HepG2 (cell line): ENCODE measurements around the gene B4GALT4. TPM values are rescaled to one million over a fixed set of nuclear protein-coding genes. Genes with fewer than 3 reads are reported as not detected.

Experiments
- ATAC-seq: fragments of 200-7000 bp; cut with Tn5 transposase; 3 replicates; pipeline ENCODE4 v1.9.1; 2020; ENCODE audit warnings: mild to moderate bottlenecking, moderate library complexity
- BruUV-seq: library from RNA; stranded (reverse); fragments of 400-500 nt; replicated peaks from 2 replicates; lab custom pipeline; 2021; lab: Mats Ljungman, UMichigan
- CTCF ChIA-PET: fragments of 300-600 bp; formaldehyde crosslinking; extraction: SDS; loops from one replicate; lab custom pipeline; 2021; ENCODE audit warnings: low total read pairs, inconsistent platforms, low intra/inter-chr PET ratio; lab: Yijun Ruan, JAX
- POLR2A ChIA-PET: fragments of 350-600 bp; sonication (Branson Sonifier 250); formaldehyde crosslinking; loops from one replicate; lab custom pipeline; 2020; ENCODE audit warnings: antibody characterized with exemption, inconsistent platforms; lab: Yijun Ruan, JAX
- DNase-seq: peaks from one replicate; pipeline ENCODE4 v3.0.0-alpha.2; 2015; ENCODE audit warnings: low spot score
- FAIRE-seq: peaks from 3 replicates; lab custom pipeline; 2011; peaks lifted over from hg19 to GRCh38; lab: Jason Lieb, UNC
- H2AFZ ChIP-seq: one replicate; pipeline ENCODE4 v1.6.1; 2011; ENCODE audit warnings: low read length, inconsistent platforms
- H3K27ac ChIP-seq: fragments of 300-600 bp; 3 replicates; pipeline ENCODE4 v1.8.0; 2011; ENCODE audit warnings: mixed run types, mild to moderate bottlenecking, mixed read lengths, low read length, inconsistent platforms; ENCODE audit not compliant: insufficient read depth; ENCODE audit errors: extremely low read length
- H3K27me3 ChIP-seq, 2 experiments: fragments of 200-600 bp in 1 of 2; 2 replicates in 1 of 2; 3 replicates in 1 of 2; pipeline versions ENCODE4 v1.6.0 to v1.8.0; 2011; ENCODE audit warnings: low read length in 2 of 2, mild to moderate bottlenecking in 2 of 2, moderate library complexity in 2 of 2, inconsistent platforms in 1 of 2; ENCODE audit not compliant: insufficient read depth in 2 of 2, control insufficient read depth in 1 of 2
- H3K36me3 ChIP-seq, 2 experiments: fragments of 200-600 bp in 1 of 2; replicated peaks in 1 of 2; 2 replicates in 1 of 2; 3 replicates in 1 of 2; pipeline versions ENCODE4 v1.5.1 to v1.8.0; 2011; ENCODE audit warnings: low read length in 2 of 2, inconsistent platforms in 1 of 2; ENCODE audit not compliant: insufficient read depth in 2 of 2, control insufficient read depth in 1 of 2
- H3K4me1 ChIP-seq: 2 replicates; pipeline ENCODE4 v1.5.1; 2012; ENCODE audit warnings: low read length, inconsistent platforms; ENCODE audit not compliant: insufficient read depth
- H3K4me2 ChIP-seq: 2 replicates; pipeline ENCODE4 v1.6.0; 2011; ENCODE audit warnings: low read depth, low read length, inconsistent platforms
- H3K4me3 ChIP-seq, 3 experiments: fragments of 200-600 bp in 1 of 3; sonication (generic), shearing (Covaris generic) in 1 of 3; replicated peaks in 1 of 3; 2 replicates each; pipeline ENCODE4 v1.5.1; 2011 to 2016; ENCODE audit warnings: low read length in 3 of 3, inconsistent platforms in 2 of 3, low read depth in 2 of 3, mild to moderate bottlenecking in 2 of 3, control low read depth in 1 of 3, mixed read lengths in 1 of 3; ENCODE audit not compliant: insufficient read depth in 1 of 3
- H3K79me2 ChIP-seq: one replicate; pipeline ENCODE4 v1.6.1; 2011; ENCODE audit warnings: low read length, inconsistent platforms; ENCODE audit not compliant: insufficient read depth
- H3K9ac ChIP-seq: 2 replicates; pipeline ENCODE4 v1.6.0; 2011; ENCODE audit warnings: mild to moderate bottlenecking, low read depth, low read length, inconsistent platforms; ENCODE audit not compliant: insufficient read depth
- H3K9me3 ChIP-seq: 2 replicates; pipeline ENCODE4 v1.5.1; 2012; ENCODE audit warnings: mild to moderate bottlenecking, low read length
- H4K20me1 ChIP-seq: 2 replicates; pipeline ENCODE4 v1.6.0; 2011; ENCODE audit warnings: inconsistent platforms, mild to moderate bottlenecking, low read length, moderate library complexity; ENCODE audit not compliant: insufficient read depth
- ARID2 ChIP-seq: sonication (generic); formaldehyde crosslinking; IDR thresholded peaks from 2 replicates; pipeline ENCODE4 v1.8.1; 2022; ENCODE audit warnings: mild to moderate bottlenecking, missing genetic modification reagents, borderline replicate concordance
- CC2D1A ChIP-seq: sonication (generic); formaldehyde crosslinking; IDR thresholded peaks from 2 replicates; pipeline ENCODE4 v1.8.1; 2023; ENCODE audit warnings: mild to moderate bottlenecking, missing genetic modification reagents
- RBM22 ChIP-seq: fragments of 200-400 bp; formaldehyde crosslinking; optimal IDR thresholded peaks from 2 replicates; pipeline ENCODE3; 2017; ENCODE audit warnings: mild to moderate bottlenecking, low read length, moderate library complexity
- ZC3H13 ChIP-seq: sonication (generic); formaldehyde crosslinking; IDR thresholded peaks from 2 replicates; pipeline ENCODE4 v1.8.1; 2023; ENCODE audit warnings: mild to moderate bottlenecking, missing genetic modification reagents, moderate library complexity
- ZC3H4 ChIP-seq: sonication (generic); formaldehyde crosslinking; IDR thresholded peaks from 2 replicates; pipeline ENCODE4 v1.4.0; 2020; ENCODE audit warnings: missing genetic modification reagents, borderline replicate concordance
- ZNF558 ChIP-seq: sonication (generic); formaldehyde crosslinking; IDR thresholded peaks from 2 replicates; pipeline ENCODE4 v1.9.0; 2022; ENCODE audit warnings: mild to moderate bottlenecking, missing genetic modification reagents, borderline replicate concordance
- ZNF629 ChIP-seq: sonication (generic); formaldehyde crosslinking; conservative IDR thresholded peaks from 2 replicates; pipeline ENCODE4 v1.5.0; 2020; ENCODE audit warnings: missing genetic modification reagents
- in situ Hi-C: cut with HindIII; loops from 2 replicates; pipeline ENCODE4 v1.10.0; 2017; ENCODE audit warnings: low pct_unique_long_range_greater_than_20kb; ENCODE audit not compliant: extremely low pct_ligation_motif_present
- intact Hi-C: fragments of 100-400 bp; cut with micrococcal nuclease; formaldehyde crosslinking; loops from one replicate; pipeline ENCODE4 v1.10.0; 2022; ENCODE audit not compliant: unreplicated experiment
- polyA plus RNA-seq, 8 experiments: library from polyadenylated mRNA; depleted of rRNA in 3 of 8; stranded (reverse) in 7 of 8; unstranded in 1 of 8; fragments of >200 nt; fragmentation: Illumina TruSeq in 4 of 8; extraction: Trizol in 4 of 8; gene quantifications; 2 replicates each; pipeline versions ENCODE4 v1.2.1 to v1.2.3, GENCODE V29; 2011 to 2016; ENCODE audit warnings: low read depth in 4 of 8, missing spikeins in 1 of 8, mixed read lengths in 1 of 8; ENCODE audit not compliant: insufficient read depth in 1 of 8
- total RNA-seq, 5 experiments: library from RNA; depleted of rRNA; stranded (reverse); fragments of >200 nt; fragmentation: Illumina TruSeq; extraction: Trizol; gene quantifications; 2 replicates each; pipeline ENCODE4 v1.2.3, GENCODE V29; 2016; ENCODE audit warnings: low read depth in 1 of 5
- TF ChIP-seq, protein P1 (sequence below): sonication (generic); formaldehyde crosslinking; IDR thresholded peaks from 2 replicates; pipeline ENCODE4 v1.5.1; 2020; ENCODE audit warnings: missing genetic modification reagents, mild to moderate bottlenecking, borderline replicate concordance
- TF ChIP-seq, protein P2 (sequence below): sonication (generic); formaldehyde crosslinking; IDR thresholded peaks from 2 replicates; pipeline ENCODE4 v1.5.0; 2020; ENCODE audit warnings: missing genetic modification reagents
- TF ChIP-seq, protein P3 (sequence below): sonication (generic); formaldehyde crosslinking; conservative IDR thresholded peaks from 2 replicates; pipeline ENCODE4 v1.8.0; 2022; ENCODE audit warnings: missing genetic modification reagents

B4GALT4 gene
- total and polyA plus RNA-seq, 2 of the 13 experiments (the other 11 are each of a cell fraction or from before 2014, with no cell fraction given): 16.9 to 29.0 TPM

DNA sequence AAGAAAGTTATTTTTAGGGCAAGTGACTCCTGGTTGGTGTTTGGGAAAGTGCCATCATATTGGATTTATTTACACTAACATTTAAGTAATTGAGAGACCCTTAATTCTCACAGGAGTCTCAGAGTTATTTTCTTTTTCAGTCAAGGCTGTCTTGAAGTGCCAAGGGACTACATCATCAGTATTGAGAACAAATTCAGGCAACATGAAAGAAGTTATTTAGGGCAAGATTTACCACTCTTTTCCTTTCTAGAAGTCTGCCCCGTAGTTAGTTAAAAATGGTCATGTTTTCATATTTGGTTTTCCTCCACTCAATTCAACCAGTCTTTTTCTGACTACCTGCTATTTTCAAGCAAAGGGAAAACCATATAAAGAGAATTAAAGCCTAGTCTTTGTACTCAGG, 6.1 kb downstream of the B4GALT4 start (continued):
- TF ChIP-seq, protein P1, sequence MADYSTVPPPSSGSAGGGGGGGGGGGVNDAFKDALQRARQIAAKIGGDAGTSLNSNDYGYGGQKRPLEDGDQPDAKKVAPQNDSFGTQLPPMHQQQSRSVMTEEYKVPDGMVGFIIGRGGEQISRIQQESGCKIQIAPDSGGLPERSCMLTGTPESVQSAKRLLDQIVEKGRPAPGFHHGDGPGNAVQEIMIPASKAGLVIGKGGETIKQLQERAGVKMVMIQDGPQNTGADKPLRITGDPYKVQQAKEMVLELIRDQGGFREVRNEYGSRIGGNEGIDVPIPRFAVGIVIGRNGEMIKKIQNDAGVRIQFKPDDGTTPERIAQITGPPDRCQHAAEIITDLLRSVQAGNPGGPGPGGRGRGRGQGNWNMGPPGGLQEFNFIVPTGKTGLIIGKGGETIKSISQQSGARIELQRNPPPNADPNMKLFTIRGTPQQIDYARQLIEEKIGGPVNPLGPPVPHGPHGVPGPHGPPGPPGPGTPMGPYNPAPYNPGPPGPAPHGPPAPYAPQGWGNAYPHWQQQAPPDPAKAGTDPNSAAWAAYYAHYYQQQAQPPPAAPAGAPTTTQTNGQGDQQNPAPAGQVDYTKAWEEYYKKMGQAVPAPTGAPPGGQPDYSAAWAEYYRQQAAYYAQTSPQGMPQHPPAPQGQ (CRISPR knock-in tag): no peak
- TF ChIP-seq, protein P2, sequence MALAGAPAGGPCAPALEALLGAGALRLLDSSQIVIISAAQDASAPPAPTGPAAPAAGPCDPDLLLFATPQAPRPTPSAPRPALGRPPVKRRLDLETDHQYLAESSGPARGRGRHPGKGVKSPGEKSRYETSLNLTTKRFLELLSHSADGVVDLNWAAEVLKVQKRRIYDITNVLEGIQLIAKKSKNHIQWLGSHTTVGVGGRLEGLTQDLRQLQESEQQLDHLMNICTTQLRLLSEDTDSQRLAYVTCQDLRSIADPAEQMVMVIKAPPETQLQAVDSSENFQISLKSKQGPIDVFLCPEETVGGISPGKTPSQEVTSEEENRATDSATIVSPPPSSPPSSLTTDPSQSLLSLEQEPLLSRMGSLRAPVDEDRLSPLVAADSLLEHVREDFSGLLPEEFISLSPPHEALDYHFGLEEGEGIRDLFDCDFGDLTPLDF (CRISPR knock-in tag): no peak
- no peak for TF ChIP-seq ZC3H13 (CRISPR knock-in tag)
- no peak for TF ChIP-seq RBM22
- TF ChIP-seq ZNF558: no peak
- TF ChIP-seq, protein P3, sequence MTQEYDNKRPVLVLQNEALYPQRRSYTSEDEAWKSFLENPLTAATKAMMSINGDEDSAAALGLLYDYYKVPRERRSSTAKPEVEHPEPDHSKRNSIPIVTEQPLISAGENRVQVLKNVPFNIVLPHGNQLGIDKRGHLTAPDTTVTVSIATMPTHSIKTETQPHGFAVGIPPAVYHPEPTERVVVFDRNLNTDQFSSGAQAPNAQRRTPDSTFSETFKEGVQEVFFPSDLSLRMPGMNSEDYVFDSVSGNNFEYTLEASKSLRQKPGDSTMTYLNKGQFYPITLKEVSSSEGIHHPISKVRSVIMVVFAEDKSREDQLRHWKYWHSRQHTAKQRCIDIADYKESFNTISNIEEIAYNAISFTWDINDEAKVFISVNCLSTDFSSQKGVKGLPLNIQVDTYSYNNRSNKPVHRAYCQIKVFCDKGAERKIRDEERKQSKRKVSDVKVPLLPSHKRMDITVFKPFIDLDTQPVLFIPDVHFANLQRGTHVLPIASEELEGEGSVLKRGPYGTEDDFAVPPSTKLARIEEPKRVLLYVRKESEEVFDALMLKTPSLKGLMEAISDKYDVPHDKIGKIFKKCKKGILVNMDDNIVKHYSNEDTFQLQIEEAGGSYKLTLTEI (CRISPR knock-in tag): no peak
- no peak for TF ChIP-seq ZC3H4 (CRISPR knock-in tag)
- TF ChIP-seq ARID2 (CRISPR knock-in tag): no peak
- TF ChIP-seq, all 625 proteins: peak for 0

DNA sequence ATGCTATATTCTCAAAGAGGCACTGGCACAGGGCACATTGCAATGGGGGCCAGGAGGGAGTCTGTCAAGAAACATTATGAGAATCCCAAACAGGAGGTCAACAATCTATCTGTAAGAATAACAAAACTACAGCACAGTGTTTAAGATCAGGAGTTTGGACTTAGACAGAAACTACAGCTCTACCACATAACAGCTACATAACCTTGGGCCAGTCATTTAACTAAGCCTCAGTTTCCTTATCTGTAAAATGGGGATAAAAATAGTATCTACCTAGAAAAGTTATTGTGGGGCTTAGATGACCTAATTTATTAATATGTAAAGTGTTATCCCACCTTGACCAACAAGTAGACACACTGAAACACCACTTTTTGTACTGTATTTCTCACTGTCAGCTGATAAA, 9.9 kb downstream of the B4GALT4 start:
- H3K27me3 ChIP-seq: no peaks in the 10 kb centered on the region
- H3K4me1 ChIP-seq: peaks cover 22% of the 10 kb centered on the region
- FAIRE-seq (no peak), DNase-seq (no peak), ATAC-seq (no peak)
- H3K9me3 ChIP-seq: no peaks in the 10 kb centered on the region
- ChIA-PET CTCF (no interaction called here), POLR2A (no interaction called here)
- no peak overlapping the region for H3K4me3 ChIP-seq
- H3K27ac ChIP-seq: no peak overlapping the region
- intact Hi-C loops (no loop called here), in situ Hi-C loops (no loop called here)
- BruUV-seq: no TSS peak
- no peak overlapping the region for H3K9ac ChIP-seq
- TF ChIP-seq ZNF629 (peak; percentile 66; the same call in 1 of the 2 replicates), CC2D1A (CRISPR knock-in tag) (no peak)
- no peaks in the 10 kb centered on the region; the same call in 1 of the 2 replicates for H4K20me1 ChIP-seq
- H3K36me3 ChIP-seq: peaks cover 10 to 62% of the 10 kb centered on the region in 2 experiments; a peak in 4 of 5 replicates
- no peak overlapping the region for H3K4me2 ChIP-seq
- H2AFZ ChIP-seq: no peak overlapping the region
- H3K79me2 ChIP-seq: no peaks in the 10 kb centered on the region
